Dendritic cell treated with granulocyte-macrophage colony-stimulating factor and Interleukin-4, amounts not matched to agents 40 ng/mL and 50 ng/mL, for 4 days (primary cell): ENCODE data around the gene MAD1L1.

Source experiments
- H3K27ac Mint-ChIP-seq: one replicate; pipeline ENCODE4 v1.8.0; 2022; ENCODE audit warnings: mild to moderate bottlenecking, mixed read lengths
- H3K27me3 Mint-ChIP-seq: one replicate; pipeline ENCODE4 v1.8.0; 2022; ENCODE audit warnings: mild to moderate bottlenecking, mixed read lengths
- H3K36me3 Mint-ChIP-seq: one replicate; pipeline ENCODE4 v1.8.0; 2022; ENCODE audit warnings: low read depth, mixed read lengths
- H3K4me1 Mint-ChIP-seq: one replicate; pipeline ENCODE4 v1.8.0; 2022; ENCODE audit warnings: low read depth, mixed read lengths
- H3K4me3 Mint-ChIP-seq: one replicate; pipeline ENCODE4 v1.8.0; 2022; ENCODE audit warnings: mild to moderate bottlenecking, moderate library complexity, mixed read lengths
- H3K9me3 Mint-ChIP-seq: one replicate; pipeline ENCODE4 v1.8.0; 2022; ENCODE audit warnings: mixed read lengths
- intact Hi-C: fragments of 100-400 bp; cut with micrococcal nuclease; formaldehyde crosslinking; loops from one replicate; pipeline ENCODE4 v1.15.0; 2022

The MAD1L1 gene

GRCh38 chr7:1917221-1918062, 315.3 kb downstream of the MAD1L1 start:
- Mint-ChIP-seq H3K27ac (peak overlapping the region; percentile 86), H3K4me3 (no peak overlapping the region), H3K4me1 (peaks cover 84% of the 10 kb centered on the region), H3K27me3 (no peaks in the 10 kb centered on the region), H3K9me3 (no peaks in the 10 kb centered on the region), H3K36me3 (peaks cover 55% of the 10 kb centered on the region)
- intact Hi-C loops, result loop anchor here (10.0 kb wide), 1 partner anchor 107 kb away; no protein-coding TSS in a partner anchor

GRCh38 chr7:1916601-1916970, 316.2 kb downstream of the MAD1L1 start:
- Mint-ChIP-seq H3K4me3 (no peak overlapping the region), H3K27ac (peak overlapping the region; percentile 86), H3K27me3 (no peaks in the 10 kb centered on the region), H3K9me3 (no peaks in the 10 kb centered on the region), H3K36me3 (peaks cover 55% of the 10 kb centered on the region), H3K4me1 (peaks cover 78% of the 10 kb centered on the region)
- intact Hi-C loops, result loop anchor here (10.0 kb wide), 1 partner anchor 108 kb away; no protein-coding TSS in a partner anchor

- intact Hi-C loops, result loop anchor here (10.0 kb wide), 1 partner anchor 109 kb away; no protein-coding TSS in a partner anchor
- peaks cover 75% of the 10 kb centered on the region for H3K4me1 Mint-ChIP-seq
- peaks cover 60% of the 10 kb centered on the region for H3K36me3 Mint-ChIP-seq
- no peaks in the 10 kb centered on the region for H3K9me3 Mint-ChIP-seq
- H3K4me3 Mint-ChIP-seq, result no peak overlapping the region
- no peaks in the 10 kb centered on the region for H3K27me3 Mint-ChIP-seq
- peak overlapping the region; percentile 86 for H3K27ac Mint-ChIP-seq
Observed at GRCh38 chr7:1915956-1916600, 316.7 kb downstream of the MAD1L1 start.

- Mint-ChIP-seq H3K27ac (peak overlapping the region; percentile 86), H3K9me3 (no peaks in the 10 kb centered on the region), H3K27me3 (no peaks in the 10 kb centered on the region), H3K4me3 (no peak overlapping the region), H3K4me1 (peaks cover 68% of the 10 kb centered on the region), H3K36me3 (peaks cover 68% of the 10 kb centered on the region)
- intact Hi-C loops, result loop anchor here (10.0 kb wide), 1 partner anchor 109 kb away; no protein-coding TSS in a partner anchor
Observed at GRCh38 chr7:1915326-1915725, 317.4 kb downstream of the MAD1L1 start.

GRCh38 chr7:1914743-1915142, 318.0 kb downstream of the MAD1L1 start:
- peaks cover 62% of the 10 kb centered on the region for H3K4me1 Mint-ChIP-seq
- no peaks in the 10 kb centered on the region for H3K27me3 Mint-ChIP-seq
- intact Hi-C loops, result loop anchor here (10.0 kb wide), 1 partner anchor 110 kb away; no protein-coding TSS in a partner anchor
- no peak overlapping the region for H3K4me3 Mint-ChIP-seq
- H3K9me3 Mint-ChIP-seq, result no peaks in the 10 kb centered on the region
- H3K36me3 Mint-ChIP-seq, result peaks cover 73% of the 10 kb centered on the region
- peak overlapping the region; percentile 86 for H3K27ac Mint-ChIP-seq

GRCh38 chr7:1914321-1914720, 318.4 kb downstream of the MAD1L1 start:
- intact Hi-C loops, result loop anchor here (10.0 kb wide), 1 partner anchor 110 kb away; no protein-coding TSS in a partner anchor
- H3K4me1 Mint-ChIP-seq, result peaks cover 57% of the 10 kb centered on the region
- H3K4me3 Mint-ChIP-seq, result no peak overlapping the region
- H3K27ac Mint-ChIP-seq, result peak overlapping the region; percentile 68
- H3K36me3 Mint-ChIP-seq, result peaks cover 75% of the 10 kb centered on the region
- no peaks in the 10 kb centered on the region for H3K9me3 Mint-ChIP-seq
- no peaks in the 10 kb centered on the region for H3K27me3 Mint-ChIP-seq

- intact Hi-C loops, result loop anchor here (10.0 kb wide), 1 partner anchor 111 kb away; no protein-coding TSS in a partner anchor
Observed at GRCh38 chr7:1913466-1914282, 319.1 kb downstream of the MAD1L1 start.

GRCh38 chr7:1912593-1913465, 319.9 kb downstream of the MAD1L1 start:
- no peaks in the 10 kb centered on the region for H3K27me3 Mint-ChIP-seq
- intact Hi-C loops, result loop anchor here (10.0 kb wide), 1 partner anchor 112 kb away; no protein-coding TSS in a partner anchor
- peak overlapping the region; percentile 62 for H3K27ac Mint-ChIP-seq
- no peaks in the 10 kb centered on the region for H3K9me3 Mint-ChIP-seq
- H3K4me3 Mint-ChIP-seq, result no peak overlapping the region
- H3K36me3 Mint-ChIP-seq, result peaks cover 81% of the 10 kb centered on the region
- H3K4me1 Mint-ChIP-seq, result peaks cover 44% of the 10 kb centered on the region

More at GRCh38 chr7:1913466-1914282, 319.1 kb downstream of the MAD1L1 start:
- H3K27ac Mint-ChIP-seq, result peak overlapping the region; percentile 68
- H3K27me3 Mint-ChIP-seq, result no peaks in the 10 kb centered on the region
- H3K4me1 Mint-ChIP-seq, result peaks cover 51% of the 10 kb centered on the region
- no peaks in the 10 kb centered on the region for H3K9me3 Mint-ChIP-seq
- peaks cover 73% of the 10 kb centered on the region for H3K36me3 Mint-ChIP-seq
- H3K4me3 Mint-ChIP-seq, result no peak overlapping the region

GRCh38 chr7:1911571-1911970, 321.2 kb downstream of the MAD1L1 start:
- peaks cover 86% of the 10 kb centered on the region for H3K36me3 Mint-ChIP-seq
- H3K27me3 Mint-ChIP-seq, result no peaks in the 10 kb centered on the region
- no peak overlapping the region for H3K4me3 Mint-ChIP-seq
- peaks cover 31% of the 10 kb centered on the region for H3K4me1 Mint-ChIP-seq
- H3K9me3 Mint-ChIP-seq, result no peaks in the 10 kb centered on the region
- H3K27ac Mint-ChIP-seq, result peak overlapping the region; percentile 35
- intact Hi-C loops, result loop anchor here (10.0 kb wide), 1 partner anchor 113 kb away; no protein-coding TSS in a partner anchor

- Mint-ChIP-seq H3K4me1 (peaks cover 24% of the 10 kb centered on the region), H3K27me3 (no peaks in the 10 kb centered on the region)
Observed at GRCh38 chr7:1910827-1911226, 321.9 kb downstream of the MAD1L1 start.

GRCh38 chr7:1910081-1910685, 322.6 kb downstream of the MAD1L1 start:
- Mint-ChIP-seq H3K4me3 (no peak overlapping the region), H3K27me3 (no peaks in the 10 kb centered on the region), H3K36me3 (peaks cover 87% of the 10 kb centered on the region), H3K4me1 (peaks cover 17% of the 10 kb centered on the region), H3K27ac (no peak overlapping the region), H3K9me3 (no peaks in the 10 kb centered on the region)
- intact Hi-C loops, result loop anchor here (10.0 kb wide), 1 partner anchor 115 kb away; no protein-coding TSS in a partner anchor

More at GRCh38 chr7:1910827-1911226, 321.9 kb downstream of the MAD1L1 start:
- Mint-ChIP-seq H3K36me3 (peaks cover 90% of the 10 kb centered on the region), H3K27ac (peak overlapping the region; percentile 35), H3K4me3 (no peak overlapping the region), H3K9me3 (no peaks in the 10 kb centered on the region)
- intact Hi-C loops, result loop anchor here (10.0 kb wide), 1 partner anchor 114 kb away; no protein-coding TSS in a partner anchor

GRCh38 chr7:1909476-1909875, 323.3 kb downstream of the MAD1L1 start:
- Mint-ChIP-seq H3K9me3 (no peaks in the 10 kb centered on the region), H3K36me3 (peaks cover 81% of the 10 kb centered on the region), H3K4me3 (no peak overlapping the region), H3K4me1 (peaks cover 13% of the 10 kb centered on the region), H3K27ac (no peak overlapping the region), H3K27me3 (no peaks in the 10 kb centered on the region)
- intact Hi-C loops, result no loop called here
